OCI-LY3 (cell line): ENCODE measurements around the gene RBM20.

Experiments used
- CTCF ChIP-seq: fragments of 200-600, 300-600 bp; sonication (generic); IDR thresholded peaks from 2 replicates; pipeline ENCODE4 v1.5.1; 2014; ENCODE audit warnings: antibody characterized with exemption, low read length, low read depth
- EZH2phosphoT487 ChIP-seq: fragments of 200-600 bp; shearing (Covaris generic); IDR thresholded peaks from 2 replicates; pipeline ENCODE4 v1.6.1; 2018; ENCODE audit warnings: antibody characterized with exemption, mixed run types, low read depth

- TF ChIP-seq CTCF, result no peak
- TF ChIP-seq EZH2phosphoT487, result no peak
Observed at GRCh38 chr10:110804376-110804775, 160.2 kb downstream of the RBM20 start.
